GM18505 (cell line): ENCODE results near the gene ZNF628.

Source experiments
- ATAC-seq: cut with Tn5 transposase; IDR thresholded peaks from one replicate; pipeline ENCODE4 v1.9.1; 2021; ENCODE audit not compliant: unreplicated experiment
- POLR2A ChIP-seq: IDR thresholded peaks from 4 replicates; pipeline ENCODE4 v1.6.1; 2011; ENCODE audit warnings: borderline replicate concordance; ENCODE audit not compliant: insufficient read depth, insufficient read length; ENCODE audit errors: extremely low read depth

The ZNF628 gene

GRCh38 chr19:55500368-55500952 is 24.0 kb downstream of the ZNF628 start:
- no peak for TF ChIP-seq POLR2A
- ATAC-seq: no peak

GRCh38 chr19:55502197-55502952 is 26.0 kb downstream of the ZNF628 start:
- no peak for ATAC-seq
- TF ChIP-seq POLR2A: no peak

GRCh38 chr19:55503157-55503501 is 26.7 kb downstream of the ZNF628 start:
- no peak for TF ChIP-seq POLR2A
- no peak for ATAC-seq

- ATAC-seq: peak; percentile 88
- peak; percentile 36 for TF ChIP-seq POLR2A
Measured at GRCh38 chr19:55503502-55504251, 27.3 kb downstream of the ZNF628 start.

- no peak for ATAC-seq
Measured at GRCh38 chr19:55504252-55504603, 27.8 kb downstream of the ZNF628 start.

GRCh38 chr19:55504981-55505380 is 28.6 kb downstream of the ZNF628 start:
- ATAC-seq: no peak
- no peak for TF ChIP-seq POLR2A

More at GRCh38 chr19:55504252-55504603, 27.8 kb downstream of the ZNF628 start:
- no peak for TF ChIP-seq POLR2A

GRCh38 chr19:55508120-55508519 is 31.7 kb downstream of the ZNF628 start:
- no peak for TF ChIP-seq POLR2A
- ATAC-seq: no peak

GRCh38 chr19:55516878-55517620 is 40.6 kb downstream of the ZNF628 start:
- peak; percentile 96 for ATAC-seq
- TF ChIP-seq POLR2A: peak; percentile 39

- no peak for ATAC-seq
- TF ChIP-seq POLR2A: no peak
Measured at GRCh38 chr19:55519451-55520311, 43.3 kb downstream of the ZNF628 start.

- no peak for ATAC-seq
- TF ChIP-seq POLR2A: no peak
Measured at GRCh38 chr19:55520691-55521292, 44.4 kb downstream of the ZNF628 start.

GRCh38 chr19:55525289-55526101 is 49.1 kb downstream of the ZNF628 start:
- no peak for TF ChIP-seq POLR2A
- ATAC-seq: no peak
